PFSK-1 (cell line): Measurements from ENCODE around the gene WDR1.
A peak's percentile ranks its signal among the peaks of the same experiment; 100 is the strongest.

Experiments
- FOXP2 ChIP-seq: optimal IDR thresholded peaks from 2 replicates; pipeline ENCODE3; 2011; ENCODE audit warnings: borderline replicate concordance, control low read depth, inconsistent platforms; ENCODE audit not compliant: insufficient read depth; ENCODE audit errors: extremely low read length, extremely low read depth
- POLR2AphosphoS5 ChIP-seq: IDR thresholded peaks from 2 replicates; pipeline ENCODE4 v1.6.1; 2012; ENCODE audit warnings: low read depth, mild to moderate bottlenecking, control low read depth, low read length, moderate library complexity
- REST ChIP-seq, 2 experiments: IDR thresholded peaks; 2 replicates each; pipeline versions ENCODE4 v1.6.1 to v1.8.0; 2011 to 2012; ENCODE audit warnings: low read depth in 2 of 2, low read length in 2 of 2, control low read depth in 1 of 2, inconsistent platforms in 1 of 2, mild to moderate bottlenecking in 1 of 2, moderate library complexity in 1 of 2; ENCODE audit not compliant: insufficient read depth in 1 of 2
- SIN3A ChIP-seq: IDR thresholded peaks from 2 replicates; pipeline ENCODE4 v1.6.1; 2012; ENCODE audit warnings: mild to moderate bottlenecking, low read length, moderate library complexity, borderline replicate concordance; ENCODE audit not compliant: insufficient read depth
- TAF1 ChIP-seq: IDR thresholded peaks from 2 replicates; pipeline ENCODE4 v1.6.1; 2012; ENCODE audit warnings: low read length, control low read depth, borderline replicate concordance; ENCODE audit not compliant: insufficient read depth

WDR1 gene

GRCh38 chr4:10108818-10109783 is 7.5 kb downstream of the WDR1 start:
- TF ChIP-seq REST (IDR thresholded peaks at IDR 0.05; ENCODE audit: insufficient read depth in 1 of 2, low read depth in 2 of 2, low read length in 2 of 2) = no peak
- no peak for TF ChIP-seq TAF1
- no peak for TF ChIP-seq SIN3A
- no peak for TF ChIP-seq FOXP2
- TF ChIP-seq POLR2AphosphoS5 = no peak

- no peak for TF ChIP-seq POLR2AphosphoS5
- no peak for TF ChIP-seq TAF1
- TF ChIP-seq REST (IDR thresholded peaks at IDR 0.05; ENCODE audit: insufficient read depth in 1 of 2, low read depth in 2 of 2, low read length in 2 of 2) = no peak
- TF ChIP-seq SIN3A = no peak
- no peak for TF ChIP-seq FOXP2
These were observed 8.2 kb downstream of the WDR1 start for GRCh38 chr4:10108391-10108790.

- TF ChIP-seq POLR2AphosphoS5 (no peak), TAF1 (no peak), FOXP2 (no peak)
These were observed 9.2 kb downstream of the WDR1 start for GRCh38 chr4:10107111-10108091.

- TF ChIP-seq REST (IDR thresholded peaks at IDR 0.05; ENCODE audit: insufficient read depth in 1 of 2, low read depth in 2 of 2, low read length in 2 of 2) = no peak
- 0 out of 2 replicates have a peak, but pooled peaks have one; percentile 39 for TF ChIP-seq SIN3A
These were observed 10.1 kb downstream of the WDR1 start for GRCh38 chr4:10106421-10107039.

- TF ChIP-seq FOXP2 (no peak), SIN3A (no peak), REST (IDR thresholded peaks at IDR 0.05; ENCODE audit: insufficient read depth in 1 of 2, low read depth in 2 of 2, low read length in 2 of 2) (no peak), POLR2AphosphoS5 (no peak), TAF1 (no peak)
These were observed 10.7 kb downstream of the WDR1 start for GRCh38 chr4:10105920-10106319.
